ENCODE results near the gene GPATCH4. TPM values are rescaled to one million over a fixed set of nuclear protein-coding genes. Genes with fewer than 3 reads are reported as not detected.
A peak's percentile ranks its signal among the peaks of the same experiment; 100 is the strongest.
"Not testable (repeated sequence)": the region's sequence is repeated elsewhere in the genome, so short reads cannot be mapped to it uniquely, and the experiment has no call there.

The GPATCH4 gene
- total RNA-seq, 2 experiments from 2014 or later: 43.9 to 44.7 TPM

GRCh38 chr1:156608981-156609380 is 7.7 kb upstream of the GPATCH4 start:
- ChIA-PET POLR2A (interaction anchor here (0.9 kb wide), 1 partner anchor 224 kb away, joined by 4 read pairs; no protein-coding TSS in a partner anchor), CTCF (interaction anchor here (0.8 to 2.1 kb wide), 36 partner anchors 8 to 230 kb away, joined by 3 to 57 read pairs (median 6); partner anchors contain the start of genes HAPLN2, IQGAP3, MEF2D and NAXE)
- H3K4me3 Mint-ChIP-seq: no peak overlapping the region
- DNase-seq (peak; percentile 79), ATAC-seq (peak; percentile 83)
- no peaks in the 10 kb centered on the region for H3K9me3 Mint-ChIP-seq (ENCODE audit: insufficient read depth)
- no peaks in the 10 kb centered on the region for H3K36me3 Mint-ChIP-seq (ENCODE audit: low read depth)
- peaks cover 15% of the 10 kb centered on the region for H3K4me1 Mint-ChIP-seq (ENCODE audit: low read depth)
- peaks cover 18% of the 10 kb centered on the region for H3K27me3 Mint-ChIP-seq (ENCODE audit: low read depth)
- no peak overlapping the region for H3K27ac Mint-ChIP-seq

- H3K4me3 Mint-ChIP-seq: no peak overlapping the region
- H3K27ac Mint-ChIP-seq: no peak overlapping the region
- DNase-seq: peak; percentile 83
- no peaks in the 10 kb centered on the region for H3K9me3 Mint-ChIP-seq (ENCODE audit: insufficient read depth)
- peak; percentile 96 for ATAC-seq
- POLR2A ChIA-PET: interaction anchor here (0.6 to 0.9 kb wide), 3 partner anchors 10 to 223 kb away, joined by 4 to 6 read pairs (median 4); no protein-coding TSS in a partner anchor
- H3K4me1 Mint-ChIP-seq (ENCODE audit: low read depth): peaks cover 15% of the 10 kb centered on the region
- CTCF ChIA-PET: interaction anchor here (0.8 to 2.1 kb wide), 40 partner anchors 9 to 230 kb away, joined by 3 to 57 read pairs (median 6); partner anchors contain the start of genes HAPLN2, IQGAP3, MEF2D and NAXE
- peaks cover 16% of the 10 kb centered on the region for H3K27me3 Mint-ChIP-seq (ENCODE audit: low read depth)
- no peaks in the 10 kb centered on the region for H3K36me3 Mint-ChIP-seq (ENCODE audit: low read depth)
Observed at GRCh38 chr1:156608036-156608674, 6.9 kb upstream of the GPATCH4 start.

GRCh38 chr1:156607344-156607743 is 6.1 kb upstream of the GPATCH4 start:
- ATAC-seq, POLR2A ChIA-PET: not testable (repeated sequence)
- H3K27me3 Mint-ChIP-seq (ENCODE audit: low read depth): peaks cover 10% of the 10 kb centered on the region

GRCh38 chr1:156602557-156602993 is 1.3 kb upstream of the GPATCH4 start:
- Mint-ChIP-seq H3K4me1 (ENCODE audit: low read depth) (peaks cover 40% of the 10 kb centered on the region), H3K36me3 (ENCODE audit: low read depth) (peaks cover 19% of the 10 kb centered on the region), H3K4me3 (peak overlapping the region; percentile 16), H3K9me3 (ENCODE audit: insufficient read depth) (no peaks in the 10 kb centered on the region), H3K27ac (no peak overlapping the region), H3K27me3 (ENCODE audit: low read depth) (peaks cover 3% of the 10 kb centered on the region)
- CTCF ChIA-PET: interaction anchor here (0.6 to 4.0 kb wide), 5 partner anchors 9 to 217 kb away, joined by 3 to 21 read pairs (median 6); partner anchors contain the start of gene NAXE
- DNase-seq: peak; percentile 37
- no peak for ATAC-seq
- POLR2A ChIA-PET: interaction anchor here (0.6 to 1.1 kb wide), 3 partner anchors 20 to 46 kb away, joined by 3 to 6 read pairs (median 4); no protein-coding TSS in a partner anchor

More at GRCh38 chr1:156607344-156607743, 6.1 kb upstream of the GPATCH4 start:
- not testable (repeated sequence) for DNase-seq; H3K4me3 Mint-ChIP-seq; H3K36me3 Mint-ChIP-seq (ENCODE audit: low read depth); H3K9me3 Mint-ChIP-seq (ENCODE audit: insufficient read depth); H3K27ac Mint-ChIP-seq
- H3K4me1 Mint-ChIP-seq (ENCODE audit: low read depth): peaks cover 20% of the 10 kb centered on the region
- CTCF ChIA-PET: interaction anchor here (0.8 to 2.1 kb wide), 16 partner anchors 8 to 221 kb away, joined by 4 to 57 read pairs (median 10); partner anchors contain the start of gene NAXE

- ATAC-seq (peak; percentile 2), DNase-seq (no peak)
- Mint-ChIP-seq H3K36me3 (ENCODE audit: low read depth) (peaks cover 24% of the 10 kb centered on the region), H3K4me3 (peak overlapping the region; percentile 98), H3K27me3 (ENCODE audit: low read depth) (peaks cover 3% of the 10 kb centered on the region), H3K9me3 (ENCODE audit: insufficient read depth) (no peaks in the 10 kb centered on the region), H3K4me1 (ENCODE audit: low read depth) (peaks cover 37% of the 10 kb centered on the region), H3K27ac (peak overlapping the region; percentile 96)
- POLR2A ChIA-PET: interaction anchor here (0.6 to 3.2 kb wide), 8 partner anchors 10 to 121 kb away, joined by 3 to 12 read pairs (median 4); partner anchors contain the start of genes MEF2D and NAXE
- CTCF ChIA-PET: interaction anchor here (1.0 to 4.0 kb wide), 7 partner anchors 10 to 216 kb away, joined by 3 to 19 read pairs (median 6); partner anchors contain the start of genes MEF2D and NAXE
Observed at GRCh38 chr1:156601892-156602291, 613 bp upstream of the GPATCH4 start.

- POLR2A ChIA-PET: interaction anchor here (1.3 to 3.2 kb wide), 5 partner anchors 9 to 120 kb away, joined by 3 to 17 read pairs (median 5); partner anchors contain the start of genes MEF2D and NAXE
Observed at GRCh38 chr1:156600733-156601121, 552 bp downstream of the GPATCH4 start.

GRCh38 chr1:156599811-156600210 is 1.5 kb downstream of the GPATCH4 start:
- Mint-ChIP-seq H3K27me3 (ENCODE audit: low read depth) (no peaks in the 10 kb centered on the region), H3K27ac (no peak overlapping the region)

More at GRCh38 chr1:156600733-156601121, 552 bp downstream of the GPATCH4 start:
- Mint-ChIP-seq H3K4me3 (peak overlapping the region; percentile 98), H3K4me1 (ENCODE audit: low read depth) (peaks cover 37% of the 10 kb centered on the region), H3K9me3 (ENCODE audit: insufficient read depth) (no peaks in the 10 kb centered on the region), H3K36me3 (ENCODE audit: low read depth) (peaks cover 31% of the 10 kb centered on the region), H3K27ac (peak overlapping the region; percentile 96), H3K27me3 (ENCODE audit: low read depth) (no peaks in the 10 kb centered on the region)
- CTCF ChIA-PET: interaction anchor here (0.8 to 4.0 kb wide), 15 partner anchors 8 to 215 kb away, joined by 3 to 19 read pairs (median 6); partner anchors contain the start of genes MEF2D and NAXE
- ATAC-seq (peak; percentile 6), DNase-seq (no peak)

GRCh38 chr1:156598731-156599432 is 2.4 kb downstream of the GPATCH4 start:
- POLR2A ChIA-PET: interaction anchor here (0.6 to 3.2 kb wide), 5 partner anchors 7 to 293 kb away, joined by 3 to 17 read pairs (median 5); partner anchors contain the start of genes MEF2D and NAXE
- Mint-ChIP-seq H3K4me1 (ENCODE audit: low read depth) (peaks cover 37% of the 10 kb centered on the region), H3K4me3 (no peak overlapping the region), H3K9me3 (ENCODE audit: insufficient read depth) (no peaks in the 10 kb centered on the region), H3K27ac (no peak overlapping the region), H3K36me3 (ENCODE audit: low read depth) (peaks cover 43% of the 10 kb centered on the region), H3K27me3 (ENCODE audit: low read depth) (no peaks in the 10 kb centered on the region)
- ATAC-seq (no peak), DNase-seq (no peak)
- CTCF ChIA-PET: interaction anchor here (0.7 to 3.0 kb wide), 9 partner anchors 8 to 153 kb away, joined by 3 to 11 read pairs (median 6); no protein-coding TSS in a partner anchor

More at GRCh38 chr1:156599811-156600210, 1.5 kb downstream of the GPATCH4 start:
- ChIA-PET POLR2A (interaction anchor here (0.6 to 3.2 kb wide), 7 partner anchors 8 to 294 kb away, joined by 3 to 17 read pairs (median 5); partner anchors contain the start of genes MEF2D and NAXE), CTCF (interaction anchor here (0.7 to 4.0 kb wide), 12 partner anchors 9 to 214 kb away, joined by 3 to 19 read pairs (median 6); partner anchors contain the start of genes MEF2D and NAXE)
- ATAC-seq (peak; percentile 54), DNase-seq (no peak)
- H3K4me1 Mint-ChIP-seq (ENCODE audit: low read depth): peaks cover 37% of the 10 kb centered on the region
- H3K9me3 Mint-ChIP-seq (ENCODE audit: insufficient read depth): no peaks in the 10 kb centered on the region
- peaks cover 40% of the 10 kb centered on the region for H3K36me3 Mint-ChIP-seq (ENCODE audit: low read depth)
- peak overlapping the region; percentile 98 for H3K4me3 Mint-ChIP-seq

GRCh38 chr1:156598125-156598524 is 3.2 kb downstream of the GPATCH4 start:
- no peaks in the 10 kb centered on the region for H3K9me3 Mint-ChIP-seq (ENCODE audit: insufficient read depth)
- ChIA-PET POLR2A (interaction anchor here (0.7 to 0.8 kb wide), 2 partner anchors 10 to 141 kb away, joined by 3 to 4 read pairs; no protein-coding TSS in a partner anchor), CTCF (interaction anchor here (1.2 to 2.7 kb wide), 4 partner anchors 10 to 16 kb away, joined by 3 to 11 read pairs (median 5); no protein-coding TSS in a partner anchor)
- peaks cover 39% of the 10 kb centered on the region for H3K4me1 Mint-ChIP-seq (ENCODE audit: low read depth)
- peaks cover 43% of the 10 kb centered on the region for H3K36me3 Mint-ChIP-seq (ENCODE audit: low read depth)
- H3K4me3 Mint-ChIP-seq: no peak overlapping the region
- DNase-seq: no peak
- H3K27me3 Mint-ChIP-seq (ENCODE audit: low read depth): no peaks in the 10 kb centered on the region
- ATAC-seq: no peak
- H3K27ac Mint-ChIP-seq: no peak overlapping the region

- Mint-ChIP-seq H3K4me3 (no peak overlapping the region), H3K36me3 (ENCODE audit: low read depth) (peaks cover 45% of the 10 kb centered on the region), H3K27ac (no peak overlapping the region), H3K27me3 (ENCODE audit: low read depth) (no peaks in the 10 kb centered on the region), H3K9me3 (ENCODE audit: insufficient read depth) (no peaks in the 10 kb centered on the region), H3K4me1 (ENCODE audit: low read depth) (peaks cover 35% of the 10 kb centered on the region)
- ATAC-seq: no peak
- DNase-seq: no peak
- POLR2A ChIA-PET: interaction anchor here (0.9 to 1.1 kb wide), 2 partner anchors 10 to 95 kb away, joined by 3 read pairs; no protein-coding TSS in a partner anchor
- CTCF ChIA-PET: interaction anchor here (1.1 to 1.7 kb wide), 3 partner anchors 14 to 211 kb away, joined by 3 to 4 read pairs (median 4); no protein-coding TSS in a partner anchor
Observed at GRCh38 chr1:156596426-156596825, 4.9 kb downstream of the GPATCH4 start.

Data from activated CD8-positive, alpha-beta T cell treated with anti-CD3 and anti-CD28 coated beads, Interleukin-2, amount 10 ng/mL, durations not matched to agents 7 days and 5 days (primary cell).